ENCODE results near the gene NATD1. TPM values are rescaled to one million over a fixed set of nuclear protein-coding genes. Genes with fewer than 3 reads are reported as not detected.

NATD1 gene
- total RNA-seq, 1 donor from 2014 or later: 7.9 TPM

- Histone ChIP-seq H2AFZ (ENCODE audit: low read depth, low read length) (peak overlapping the region; percentile 91), H3K79me2 (ENCODE audit: insufficient read depth, low read length) (no peaks in the 10 kb centered on the region), H3K4me3 (ENCODE audit: insufficient read depth, low read depth, low read length) (peak overlapping the region; percentile 59), H3K27ac (ENCODE audit: low read depth, low read length) (no peak overlapping the region), H3K4me1 (ENCODE audit: insufficient read depth, low read length) (peaks cover 10% of the 10 kb centered on the region), H3K4me2 (ENCODE audit: low read length) (peak overlapping the region; percentile 91), H3K9ac (ENCODE audit: low read length) (peak overlapping the region; percentile 55), H3K27me3 (ENCODE audit: insufficient read depth, low read length) (no peaks in the 10 kb centered on the region), H4K20me1 (ENCODE audit: insufficient read depth, low read length) (no peaks in the 10 kb centered on the region), H3K9me3 (ENCODE audit: insufficient read depth, low read depth, low read length) (no peaks in the 10 kb centered on the region), H3K36me3 (ENCODE audit: insufficient read depth, low read length) (no peaks in the 10 kb centered on the region)
- Mint-ChIP-seq H3K27ac (ENCODE audit: unreplicated experiment) (no peak overlapping the region), H3K36me3 (ENCODE audit: low read depth, unreplicated experiment) (no peaks in the 10 kb centered on the region), H3K4me1 (ENCODE audit: low read depth, unreplicated experiment) (no peaks in the 10 kb centered on the region), H3K9me3 (ENCODE audit: unreplicated experiment) (no peaks in the 10 kb centered on the region), H3K27me3 (ENCODE audit: low read depth, unreplicated experiment) (peaks cover 38% of the 10 kb centered on the region), H3K4me3 (ENCODE audit: unreplicated experiment) (peak overlapping the region; percentile 70)
- FAIRE-seq (no peak), DNase-seq (ENCODE audit: low read depth) (no peak)
- TF ChIP-seq CTCF (IDR thresholded peaks at IDR 0.05; ENCODE audit: insufficient read depth, low read depth, low read length) (no peak), EZH2 (IDR thresholded peaks at IDR 0.05; ENCODE audit: insufficient read depth, low read length) (no peak)
These were observed 21.9 kb upstream of the NATD1 start for GRCh38 chr17:21275047-21275578.

- FAIRE-seq (no peak), DNase-seq (ENCODE audit: low read depth) (no peak)
- Histone ChIP-seq H3K4me2 (ENCODE audit: low read length) (no peak overlapping the region), H3K9ac (ENCODE audit: low read length) (no peak overlapping the region), H2AFZ (ENCODE audit: low read depth, low read length) (no peak overlapping the region), H3K27ac (ENCODE audit: low read depth, low read length) (no peak overlapping the region), H3K79me2 (ENCODE audit: insufficient read depth, low read length) (no peaks in the 10 kb centered on the region), H3K4me1 (ENCODE audit: insufficient read depth, low read length) (peaks cover 10% of the 10 kb centered on the region), H3K36me3 (ENCODE audit: insufficient read depth, low read length) (no peaks in the 10 kb centered on the region), H4K20me1 (ENCODE audit: insufficient read depth, low read length) (no peaks in the 10 kb centered on the region), H3K4me3 (ENCODE audit: insufficient read depth, low read depth, low read length) (no peak overlapping the region), H3K9me3 (ENCODE audit: insufficient read depth, low read depth, low read length) (no peaks in the 10 kb centered on the region), H3K27me3 (ENCODE audit: insufficient read depth, low read length) (no peaks in the 10 kb centered on the region)
- no peaks in the 10 kb centered on the region for H3K9me3 Mint-ChIP-seq (ENCODE audit: unreplicated experiment)
- no peaks in the 10 kb centered on the region for H3K4me1 Mint-ChIP-seq (ENCODE audit: low read depth, unreplicated experiment)
- H3K36me3 Mint-ChIP-seq (ENCODE audit: low read depth, unreplicated experiment): no peaks in the 10 kb centered on the region
- TF ChIP-seq EZH2 (IDR thresholded peaks at IDR 0.05; ENCODE audit: insufficient read depth, low read length) (no peak), CTCF (IDR thresholded peaks at IDR 0.05; ENCODE audit: insufficient read depth, low read depth, low read length) (no peak)
- no peak overlapping the region for H3K27ac Mint-ChIP-seq (ENCODE audit: unreplicated experiment)
- peaks cover 22% of the 10 kb centered on the region for H3K27me3 Mint-ChIP-seq (ENCODE audit: low read depth, unreplicated experiment)
- no peak overlapping the region for H3K4me3 Mint-ChIP-seq (ENCODE audit: unreplicated experiment)
These were observed 19.9 kb upstream of the NATD1 start for GRCh38 chr17:21272881-21273792.

- Mint-ChIP-seq H3K9me3 (ENCODE audit: unreplicated experiment) (no peaks in the 10 kb centered on the region), H3K27me3 (ENCODE audit: low read depth, unreplicated experiment) (peaks cover 16% of the 10 kb centered on the region), H3K4me1 (ENCODE audit: low read depth, unreplicated experiment) (no peaks in the 10 kb centered on the region), H3K4me3 (ENCODE audit: unreplicated experiment) (no peak overlapping the region), H3K27ac (ENCODE audit: unreplicated experiment) (no peak overlapping the region), H3K36me3 (ENCODE audit: low read depth, unreplicated experiment) (no peaks in the 10 kb centered on the region)
- H2AFZ ChIP-seq (ENCODE audit: low read depth, low read length): no peak overlapping the region
- no peaks in the 10 kb centered on the region for H3K79me2 ChIP-seq (ENCODE audit: insufficient read depth, low read length)
- no peaks in the 10 kb centered on the region for H3K36me3 ChIP-seq (ENCODE audit: insufficient read depth, low read length)
- no peaks in the 10 kb centered on the region for H3K9me3 ChIP-seq (ENCODE audit: insufficient read depth, low read depth, low read length)
- no peaks in the 10 kb centered on the region for H4K20me1 ChIP-seq (ENCODE audit: insufficient read depth, low read length)
- no peak overlapping the region for H3K4me2 ChIP-seq (ENCODE audit: low read length)
- FAIRE-seq (no peak), DNase-seq (ENCODE audit: low read depth) (no peak)
- peaks cover 10% of the 10 kb centered on the region for H3K4me1 ChIP-seq (ENCODE audit: insufficient read depth, low read length)
- no peaks in the 10 kb centered on the region for H3K27me3 ChIP-seq (ENCODE audit: insufficient read depth, low read length)
- no peak overlapping the region for H3K9ac ChIP-seq (ENCODE audit: low read length)
- H3K27ac ChIP-seq (ENCODE audit: low read depth, low read length): no peak overlapping the region
- H3K4me3 ChIP-seq (ENCODE audit: insufficient read depth, low read depth, low read length): no peak overlapping the region
- TF ChIP-seq CTCF (IDR thresholded peaks at IDR 0.05; ENCODE audit: insufficient read depth, low read depth, low read length) (no peak), EZH2 (IDR thresholded peaks at IDR 0.05; ENCODE audit: insufficient read depth, low read length) (no peak)
These were observed 19.0 kb upstream of the NATD1 start for GRCh38 chr17:21272250-21272649.
